Vagina (tissue), 2 donors: Measurements from ENCODE around the gene APC. TPM values are rescaled to one million over a fixed set of nuclear protein-coding genes. Genes with fewer than 3 reads are reported as not detected.

Source experiments
- DNase-seq, 2 donors: peaks; one replicate each; pipeline ENCODE4 v3.0.0-alpha.2; 2017; ENCODE audit errors: extremely low spot score in 2 of 2
- H3K27ac ChIP-seq: fragments of 200-600 bp; sonication (generic); one replicate; pipeline ENCODE4 v1.5.1; 2019
- H3K27me3 ChIP-seq: fragments of 200-600 bp; sonication (generic); one replicate; pipeline ENCODE4 v1.5.1; 2019
- H3K36me3 ChIP-seq, 2 donors: fragments of 200-600 bp; sonication (generic); one replicate each; pipeline ENCODE4 v1.5.1; 2017 to 2019
- H3K4me1 ChIP-seq: fragments of 200-600 bp; sonication (generic); one replicate; pipeline ENCODE4 v1.5.1; 2019
- H3K4me3 ChIP-seq, 2 donors: fragments of 200-600 bp; sonication (generic); 1 replicate in 1 of 2; 2 replicates in 1 of 2; pipeline ENCODE4 v1.5.1; 2016 to 2019
- H3K9me3 ChIP-seq: fragments of 200-600 bp; sonication (generic); one replicate; pipeline ENCODE4 v1.5.1; 2019
- CTCF ChIP-seq, 3 experiments: fragments of 450-650 bp in 2 of 3; fragments of 200-600 bp in 1 of 3; sonication (generic) in 1 of 3; IDR thresholded peaks; one replicate each; pipeline ENCODE4 v1.5.1; 2017 to 2019; ENCODE audit warnings: antibody characterized with exemption in 3 of 3, mild to moderate bottlenecking in 2 of 3, moderate library complexity in 2 of 3
- POLR2A ChIP-seq, 2 donors: fragments of 450-650 bp; IDR thresholded peaks; one replicate each; pipeline ENCODE4 v1.6.1; 2017; ENCODE audit warnings: antibody characterized with exemption in 2 of 2, mild to moderate bottlenecking in 2 of 2, moderate library complexity in 2 of 2
- POLR2AphosphoS5 ChIP-seq, 2 donors: sonication (generic); formaldehyde crosslinking; IDR thresholded peaks; one replicate each; pipeline ENCODE4 v1.9.0; 2017; ENCODE audit warnings: antibody characterized with exemption in 2 of 2, mild to moderate bottlenecking in 2 of 2, low read depth in 1 of 2; ENCODE audit not compliant: insufficient read depth in 1 of 2
- intact Hi-C: fragments of 100-400 bp; cut with DNase I; formaldehyde crosslinking; loops from one replicate; pipeline ENCODE4 v1.15.1; 2023
- total RNA-seq: library from RNA; depleted of rRNA; stranded (reverse); fragments of >200 nt; gene quantifications from one replicate; pipeline ENCODE4 v1.2.3, GENCODE V29; 2016

The APC gene
- total RNA-seq, 1 donor from 2014 or later = 92.8 TPM

- Histone ChIP-seq H3K27me3 (no peaks in the 10 kb centered on the region), H3K9me3 (no peaks in the 10 kb centered on the region), H3K27ac (no peak overlapping the region), H3K4me1 (peaks cover 12% of the 10 kb centered on the region), H3K36me3 (no peaks in the 10 kb centered on the region), H3K4me3 (no peak overlapping the region)
- DNase-seq = no peak
- intact Hi-C loops = loop anchor here (5.0 kb wide), 1 partner anchor 203 kb away; no protein-coding TSS in a partner anchor
- TF ChIP-seq POLR2A (IDR thresholded peaks at IDR 0.05) (no peak), CTCF (IDR thresholded peaks at IDR 0.05) (no peak), POLR2AphosphoS5 (IDR thresholded peaks at IDR 0.05; ENCODE audit: insufficient read depth in 1 of 2, low read depth in 1 of 2) (no peak)
Observed at GRCh38 chr5:112755703-112756102, 18.0 kb downstream of the APC start.

GRCh38 chr5:112757468-112758208 is 20.0 kb downstream of the APC start:
- peak overlapping the region; percentile 38 for H3K27ac ChIP-seq
- H3K36me3 ChIP-seq = no peaks in the 10 kb centered on the region
- no peak for DNase-seq
- TF ChIP-seq POLR2A (IDR thresholded peaks at IDR 0.05) (no peak), POLR2AphosphoS5 (IDR thresholded peaks at IDR 0.05; ENCODE audit: insufficient read depth in 1 of 2, low read depth in 1 of 2) (no peak), CTCF (IDR thresholded peaks at IDR 0.05) (peak; percentile 63 to 82 (median 76))
- intact Hi-C loops = loop anchor here (5.0 kb wide), 1 partner anchor 205 kb away; no protein-coding TSS in a partner anchor
- H3K4me3 ChIP-seq = no peak overlapping the region
- H3K9me3 ChIP-seq = no peaks in the 10 kb centered on the region
- no peaks in the 10 kb centered on the region for H3K4me1 ChIP-seq
- no peaks in the 10 kb centered on the region for H3K27me3 ChIP-seq

GRCh38 chr5:112758676-112759075 is 21.0 kb downstream of the APC start:
- intact Hi-C loops = loop anchor here (5.0 kb wide), 1 partner anchor 206 kb away; no protein-coding TSS in a partner anchor

GRCh38 chr5:112762113-112762810 is 24.6 kb downstream of the APC start:
- TF ChIP-seq POLR2A (IDR thresholded peaks at IDR 0.05) (no peak), CTCF (IDR thresholded peaks at IDR 0.05) (no peak), POLR2AphosphoS5 (IDR thresholded peaks at IDR 0.05; ENCODE audit: insufficient read depth in 1 of 2, low read depth in 1 of 2) (no peak)
- Histone ChIP-seq H3K36me3 (peaks cover 4% of the 10 kb centered on the region in 2 donors), H3K9me3 (no peaks in the 10 kb centered on the region), H3K27me3 (no peaks in the 10 kb centered on the region), H3K4me3 (no peak overlapping the region), H3K27ac (no peak overlapping the region), H3K4me1 (no peaks in the 10 kb centered on the region)
- intact Hi-C loops = no loop called here
- no peak for DNase-seq

More at GRCh38 chr5:112758676-112759075, 21.0 kb downstream of the APC start:
- no peak for DNase-seq
- Histone ChIP-seq H3K27ac (no peak overlapping the region), H3K4me3 (no peak overlapping the region), H3K4me1 (no peaks in the 10 kb centered on the region), H3K36me3 (peaks cover 0 to 4% of the 10 kb centered on the region in 2 donors), H3K9me3 (no peaks in the 10 kb centered on the region), H3K27me3 (no peaks in the 10 kb centered on the region)
- TF ChIP-seq CTCF (IDR thresholded peaks at IDR 0.05) (no peak), POLR2A (IDR thresholded peaks at IDR 0.05) (no peak), POLR2AphosphoS5 (IDR thresholded peaks at IDR 0.05; ENCODE audit: insufficient read depth in 1 of 2, low read depth in 1 of 2) (no peak)
